Measurements from ENCODE around the gene MED31. TPM values are rescaled to one million over a fixed set of nuclear protein-coding genes. Genes with fewer than 3 reads are reported as not detected.

Gene MED31
- total and polyA plus RNA-seq, 2 of the 4 experiments (the other 2 are of a cell fraction), result 5.6 to 11.6 TPM

- dilution Hi-C loops (cut with HindIII; ENCODE audit: low sequenced_read_pairs, unreplicated experiment), result no loop called here
- no TSS peak for BruUV-seq (replicated peaks)
- Histone ChIP-seq H3K27me3 (ENCODE audit: control insufficient read depth, insufficient read depth, low read length) (peaks cover 8% of the 10 kb centered on the region), H3K4me2 (ENCODE audit: low read depth, low read length) (no peak overlapping the region), H3K9me3 (ENCODE audit: control insufficient read depth, insufficient read depth, low read length) (no peaks in the 10 kb centered on the region), H2BK120ac (ENCODE audit: low read depth, low read length) (no peak overlapping the region), H3K18ac (ENCODE audit: low read depth, low read length) (no peak overlapping the region), H3K79me1 (ENCODE audit: low read depth in 1 of 2, low read length in 2 of 2) (no peaks in the 10 kb centered on the region), H3K4ac (ENCODE audit: low read depth, low read length) (no peak overlapping the region), H4K8ac (ENCODE audit: low read depth in 2 of 2, low read length in 2 of 2) (no peak overlapping the region), H3K4me3 (ENCODE audit: insufficient read depth, low read depth, low read length) (no peak overlapping the region), H2AK5ac (ENCODE audit: low read depth, low read length) (no peak overlapping the region), H3K9ac (ENCODE audit: low read depth, low read length) (no peak overlapping the region), H4K5ac (ENCODE audit: low read depth, low read length) (no peak overlapping the region), H2BK15ac (ENCODE audit: low read depth, low read length) (no peak overlapping the region), H4K20me1 (ENCODE audit: insufficient read depth, low read length) (no peaks in the 10 kb centered on the region), H4K91ac (ENCODE audit: insufficient read depth, low read depth, low read length) (no peak overlapping the region), H2AFZ (replicated peaks; ENCODE audit: low read length, poor library complexity) (no peak overlapping the region), H3K36me3 (ENCODE audit: control insufficient read depth, insufficient read depth, low read length) (no peaks in the 10 kb centered on the region), H2BK5ac (ENCODE audit: low read depth, low read length, poor library complexity, severe bottlenecking) (no peak overlapping the region), H3K27ac (ENCODE audit: insufficient read depth, low read length) (no peak overlapping the region), H2BK20ac (ENCODE audit: low read depth, low read length) (no peak overlapping the region), H2AK9ac (replicated peaks; ENCODE audit: low read depth, low read length, poor library complexity) (no peak overlapping the region), H3K14ac (replicated peaks; ENCODE audit: low read depth, low read length) (no peak overlapping the region), H3K4me1 (ENCODE audit: control insufficient read depth, insufficient read depth, low read length) (no peaks in the 10 kb centered on the region), H3K9me1 (ENCODE audit: insufficient read depth, low read length) (no peaks in the 10 kb centered on the region), H3K56ac (ENCODE audit: extremely low read depth, insufficient read depth, low read length) (no peak overlapping the region), H3K23ac (ENCODE audit: low read depth, low read length) (no peak overlapping the region)
- ChIA-PET POLR2A (ENCODE audit: unreplicated experiment) (no interaction called here), CTCF (no interaction called here)
- no CpG with 5 or more reads among the region's 9 CpGs for WGBS, 2 experiments (ENCODE audit: extremely low coverage in 2 of 2, insufficient read length in 1 of 2)
- ATAC-seq (ENCODE audit: low read depth), result no peak
- TF ChIP-seq RCOR1 (IDR thresholded peaks at IDR 0.05; ENCODE audit: insufficient replicate concordance, low read length), result no peak
- intact Hi-C loops (cut with micrococcal nuclease), result no loop called here
- no peak for DNase-seq
- in situ Hi-C loops (cut with MboI; ENCODE audit: low sequenced_read_pairs), result no loop called here
These were observed 37.5 kb upstream of the MED31 start for GRCh38 chr17:6688944-6689343.
